ENCODE measurements around the gene ACHE. TPM values are rescaled to one million over a fixed set of nuclear protein-coding genes. Genes with fewer than 3 reads are reported as not detected.
A peak's percentile ranks its signal among the peaks of the same experiment; 100 is the strongest.

The ACHE gene
- total and polyA plus RNA-seq, 3 donors from 2014 or later = 5.1 to 10.5 (median 9.8) TPM

DNA sequence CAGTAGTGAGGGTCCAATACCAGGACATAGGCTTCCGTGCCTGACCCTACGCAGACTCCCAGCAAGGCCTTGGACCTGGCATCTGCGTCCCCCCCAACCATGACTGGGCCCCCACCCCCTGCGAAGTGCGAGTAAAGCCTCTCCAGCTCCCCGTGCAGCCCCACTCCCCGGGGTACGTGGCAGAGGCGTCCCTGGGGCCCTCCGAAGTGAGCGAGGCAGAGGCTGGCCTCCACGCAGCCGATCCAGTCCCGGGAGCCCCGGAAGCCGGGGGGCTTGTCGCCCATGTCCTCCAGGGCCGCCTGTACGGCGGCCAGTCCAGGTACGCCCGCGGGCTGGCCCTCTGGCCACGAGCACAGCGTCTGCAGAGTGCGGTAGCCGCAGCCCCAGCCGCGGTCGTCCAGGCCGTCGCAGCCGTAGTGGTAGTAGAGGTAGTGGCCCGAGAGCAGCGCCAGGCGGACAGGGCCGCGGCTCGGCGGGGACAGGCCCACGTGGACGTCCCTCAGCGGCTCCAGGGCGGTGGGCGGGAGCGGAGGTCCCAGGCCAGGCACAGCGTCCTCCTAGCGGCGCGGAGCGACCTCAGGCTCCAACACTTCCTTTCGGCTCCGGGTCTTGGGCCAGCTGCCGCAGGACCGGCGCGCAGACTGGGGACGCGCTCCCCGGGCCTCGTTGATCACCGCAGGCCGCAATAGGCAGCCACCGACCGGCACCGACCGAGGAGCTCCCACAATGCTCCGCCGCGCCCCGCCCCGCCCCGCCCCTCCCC lies 6.5 kb downstream of the ACHE start, which contains the start of gene UFSP1:
Gene UFSP1 (minus strand): TSS at position 728 of the 763 bp plus-strand sequence. CDS start 444 bp downstream, at position 284.
- intact Hi-C loops (cut with DNase I; ENCODE audit: low total_unique reads) = no loop called here
- no peak for DNase-seq
- WGBS, 2 donors = 4 to 60% methylated on average over 1 to 41 of the region's 73 CpGs
- TF ChIP-seq, protein P1, sequence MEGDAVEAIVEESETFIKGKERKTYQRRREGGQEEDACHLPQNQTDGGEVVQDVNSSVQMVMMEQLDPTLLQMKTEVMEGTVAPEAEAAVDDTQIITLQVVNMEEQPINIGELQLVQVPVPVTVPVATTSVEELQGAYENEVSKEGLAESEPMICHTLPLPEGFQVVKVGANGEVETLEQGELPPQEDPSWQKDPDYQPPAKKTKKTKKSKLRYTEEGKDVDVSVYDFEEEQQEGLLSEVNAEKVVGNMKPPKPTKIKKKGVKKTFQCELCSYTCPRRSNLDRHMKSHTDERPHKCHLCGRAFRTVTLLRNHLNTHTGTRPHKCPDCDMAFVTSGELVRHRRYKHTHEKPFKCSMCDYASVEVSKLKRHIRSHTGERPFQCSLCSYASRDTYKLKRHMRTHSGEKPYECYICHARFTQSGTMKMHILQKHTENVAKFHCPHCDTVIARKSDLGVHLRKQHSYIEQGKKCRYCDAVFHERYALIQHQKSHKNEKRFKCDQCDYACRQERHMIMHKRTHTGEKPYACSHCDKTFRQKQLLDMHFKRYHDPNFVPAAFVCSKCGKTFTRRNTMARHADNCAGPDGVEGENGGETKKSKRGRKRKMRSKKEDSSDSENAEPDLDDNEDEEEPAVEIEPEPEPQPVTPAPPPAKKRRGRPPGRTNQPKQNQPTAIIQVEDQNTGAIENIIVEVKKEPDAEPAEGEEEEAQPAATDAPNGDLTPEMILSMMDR (IDR thresholded peaks at IDR 0.05) = no peak
- no peak for TF ChIP-seq POLR2A (IDR thresholded peaks at IDR 0.05)
- Histone ChIP-seq H3K4me1 (peaks cover 15% of the 10 kb centered on the region), H3K27ac (peak within 1 kb of the TSS; percentile 84), H3K9me3 (no peaks in the 10 kb centered on the region), H3K4me3 (peak within 1 kb of the TSS; percentile 62 to 75), H3K27me3 (no peaks in the 10 kb centered on the region), H3K36me3 (ENCODE audit: low read depth, missing control alignments) (no peaks in the 10 kb centered on the region)

DNA sequence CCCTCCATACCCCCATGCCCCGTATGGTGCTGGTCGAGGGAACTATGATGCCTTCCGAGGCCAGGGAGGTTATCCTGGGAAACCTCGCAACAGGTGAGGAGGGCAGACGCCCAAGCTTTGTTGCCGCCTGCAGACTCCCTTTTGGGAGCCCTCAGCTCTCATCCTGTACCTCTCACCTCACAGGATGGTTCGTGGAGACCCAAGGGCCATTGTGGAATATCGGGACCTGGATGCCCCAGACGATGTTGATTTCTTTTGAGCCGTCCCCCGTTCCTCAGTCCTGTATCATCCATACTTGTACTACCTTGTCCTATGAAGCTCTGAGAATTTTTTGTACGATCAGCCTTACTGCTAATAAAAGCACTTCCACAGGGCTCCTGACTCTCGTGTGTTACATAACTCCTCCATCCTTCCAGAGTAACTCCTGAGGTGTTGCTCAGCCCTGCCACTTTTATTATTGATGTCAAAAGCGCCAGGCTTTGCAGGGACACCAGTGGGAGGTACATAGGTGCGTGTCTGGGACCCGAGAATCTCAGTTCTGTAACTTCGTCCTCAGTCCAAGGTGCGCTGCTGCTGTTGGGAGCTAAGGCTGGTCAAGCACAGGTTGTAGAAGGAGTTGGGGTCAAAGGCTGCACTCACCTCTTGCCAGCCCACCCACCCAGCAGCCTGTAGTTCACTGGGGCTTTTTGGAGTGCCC lies 7.2 kb downstream of the ACHE start:
- TF ChIP-seq, protein P1 (IDR thresholded peaks at IDR 0.05) = no peak
- no peak for TF ChIP-seq POLR2A (IDR thresholded peaks at IDR 0.05)
- H3K4me1 ChIP-seq = peaks cover 15% of the 10 kb centered on the region
- H3K9me3 ChIP-seq = no peaks in the 10 kb centered on the region
- H3K4me3 ChIP-seq = peak overlapping the region in 1 of 2 donors; percentile 75
- no peaks in the 10 kb centered on the region for H3K36me3 ChIP-seq (ENCODE audit: low read depth, missing control alignments)
- intact Hi-C loops (cut with DNase I; ENCODE audit: low total_unique reads) = no loop called here
- H3K27me3 ChIP-seq = no peaks in the 10 kb centered on the region
- 69 to 71% methylated on average over 13 to 18 of the region's 18 CpGs for WGBS, 2 donors
- H3K27ac ChIP-seq = peak overlapping the region in 1 of 2 donors; percentile 65
- no peak for DNase-seq

DNA sequence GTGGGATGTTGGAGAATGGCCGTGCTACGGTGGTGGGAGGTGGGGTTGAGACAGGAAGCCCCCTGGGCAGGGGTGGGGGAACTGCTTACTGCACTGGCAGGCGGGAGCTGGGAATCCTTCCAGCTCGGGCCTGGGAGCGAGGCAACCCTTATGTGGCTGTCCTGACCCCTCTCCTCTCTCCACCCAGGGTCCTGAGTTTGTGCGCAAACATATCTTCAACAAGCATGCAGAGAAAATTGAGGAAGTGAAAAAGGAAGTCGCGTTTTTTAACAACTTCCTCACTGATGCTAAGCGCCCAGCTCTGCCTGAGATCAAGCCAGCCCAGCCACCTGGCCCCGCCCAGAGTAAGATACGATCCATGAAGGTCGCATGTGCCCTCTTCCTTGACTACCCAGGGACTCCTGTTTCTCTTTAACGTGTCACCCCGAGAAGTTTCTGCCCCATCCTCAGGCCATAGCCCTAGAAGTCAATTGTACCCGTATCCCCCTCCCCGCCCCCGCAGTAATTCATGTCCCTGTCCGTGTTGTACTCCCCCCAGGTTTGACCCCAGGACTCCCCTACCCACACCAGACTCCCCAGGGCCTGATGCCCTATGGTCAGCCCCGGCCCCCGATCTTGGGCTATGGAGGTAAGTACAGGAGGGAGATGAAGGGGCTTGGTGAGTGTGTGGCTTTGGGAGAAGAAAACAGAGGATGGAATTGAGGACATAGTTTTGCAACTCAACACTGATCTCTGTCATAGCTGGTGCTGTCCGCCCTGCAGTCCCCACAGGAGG lies 8.0 kb downstream of the ACHE start:
- no peak for DNase-seq
- intact Hi-C loops (cut with DNase I; ENCODE audit: low total_unique reads) = no loop called here
- H3K4me3 ChIP-seq = no peak overlapping the region
- no peaks in the 10 kb centered on the region for H3K36me3 ChIP-seq (ENCODE audit: low read depth, missing control alignments)
- H3K27me3 ChIP-seq = no peaks in the 10 kb centered on the region
- peaks cover 15% of the 10 kb centered on the region for H3K4me1 ChIP-seq
- no peak for TF ChIP-seq POLR2A (IDR thresholded peaks at IDR 0.05)
- TF ChIP-seq, protein P1 (IDR thresholded peaks at IDR 0.05) = no peak
- no peak overlapping the region for H3K27ac ChIP-seq
- H3K9me3 ChIP-seq = no peaks in the 10 kb centered on the region
- WGBS, 2 donors = 68 to 77% methylated on average over 21 of the region's 21 CpGs

DNA sequence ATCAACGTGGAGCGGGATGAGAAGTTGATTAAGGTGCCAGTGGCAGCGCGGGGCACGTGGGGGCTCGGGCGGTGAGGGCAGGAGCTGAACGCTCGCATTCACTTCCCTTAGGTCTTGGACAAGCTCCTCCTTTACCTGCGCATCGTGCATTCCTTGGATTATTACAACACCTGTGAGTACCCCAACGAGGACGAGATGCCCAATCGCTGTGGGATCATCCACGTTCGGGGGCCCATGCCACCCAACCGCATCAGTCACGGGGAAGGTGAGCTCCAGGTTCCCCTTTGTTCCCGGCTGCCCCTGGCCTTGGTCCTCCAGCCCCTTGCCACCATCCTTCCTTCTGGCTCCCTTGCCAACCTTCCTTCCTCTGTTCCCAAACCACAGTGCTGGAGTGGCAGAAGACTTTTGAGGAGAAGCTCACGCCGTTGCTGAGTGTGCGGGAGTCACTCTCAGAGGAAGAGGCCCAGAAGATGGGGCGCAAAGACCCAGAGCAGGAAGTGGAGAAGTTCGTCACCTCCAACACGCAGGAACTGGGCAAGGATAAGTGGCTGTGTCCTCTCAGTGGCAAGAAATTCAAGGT lies 8.7 kb downstream of the ACHE start:
- WGBS, 2 donors = 83 to 85% methylated on average over 19 to 25 of the region's 25 CpGs
- TF ChIP-seq, protein P1 (IDR thresholded peaks at IDR 0.05) = no peak
- no peaks in the 10 kb centered on the region for H3K9me3 ChIP-seq
- H3K4me3 ChIP-seq = no peak overlapping the region
- intact Hi-C loops (cut with DNase I; ENCODE audit: low total_unique reads) = no loop called here
- no peaks in the 10 kb centered on the region for H3K36me3 ChIP-seq (ENCODE audit: low read depth, missing control alignments)
- DNase-seq = no peak
- peaks cover 15% of the 10 kb centered on the region for H3K4me1 ChIP-seq
- H3K27me3 ChIP-seq = no peaks in the 10 kb centered on the region
- H3K27ac ChIP-seq = no peak overlapping the region

Data from testis (tissue), 3 donors.